Muscle layer of colon (tissue), 2 donors: ENCODE data around the gene ZNF513.

ENCODE experiments used
- H3K27ac ChIP-seq: one replicate; pipeline ENCODE4 v1.7.0; 2013; ENCODE audit warnings: low read depth, mild to moderate bottlenecking, low read length, moderate library complexity
- H3K27me3 ChIP-seq, 2 donors: one replicate each; pipeline ENCODE4 v1.7.0; 2013; ENCODE audit warnings: low read length in 2 of 2, mild to moderate bottlenecking in 2 of 2; ENCODE audit not compliant: insufficient read depth in 2 of 2, control insufficient read depth in 1 of 2
- H3K36me3 ChIP-seq: one replicate; pipeline ENCODE4 v1.7.0; 2013; ENCODE audit warnings: mild to moderate bottlenecking, low read length; ENCODE audit not compliant: insufficient read depth
- H3K4me1 ChIP-seq: one replicate; pipeline ENCODE4 v1.7.0; 2013; ENCODE audit warnings: mild to moderate bottlenecking, low read length; ENCODE audit not compliant: insufficient read depth
- H3K4me3 ChIP-seq, 2 donors: one replicate each; pipeline ENCODE4 v1.7.0; 2013; ENCODE audit warnings: low read length in 2 of 2, low read depth in 1 of 2, mild to moderate bottlenecking in 1 of 2, moderate library complexity in 1 of 2
- H3K9ac ChIP-seq: one replicate; pipeline ENCODE4 v1.7.0; 2013; ENCODE audit warnings: low read length
- H3K9me3 ChIP-seq: one replicate; pipeline ENCODE4 v1.7.0; 2013; ENCODE audit warnings: mild to moderate bottlenecking, low read length
- donor health status: abdominal sarcoma.
- donor health status: Adenocarcinoma of cecum.

ZNF513 gene

DNA sequence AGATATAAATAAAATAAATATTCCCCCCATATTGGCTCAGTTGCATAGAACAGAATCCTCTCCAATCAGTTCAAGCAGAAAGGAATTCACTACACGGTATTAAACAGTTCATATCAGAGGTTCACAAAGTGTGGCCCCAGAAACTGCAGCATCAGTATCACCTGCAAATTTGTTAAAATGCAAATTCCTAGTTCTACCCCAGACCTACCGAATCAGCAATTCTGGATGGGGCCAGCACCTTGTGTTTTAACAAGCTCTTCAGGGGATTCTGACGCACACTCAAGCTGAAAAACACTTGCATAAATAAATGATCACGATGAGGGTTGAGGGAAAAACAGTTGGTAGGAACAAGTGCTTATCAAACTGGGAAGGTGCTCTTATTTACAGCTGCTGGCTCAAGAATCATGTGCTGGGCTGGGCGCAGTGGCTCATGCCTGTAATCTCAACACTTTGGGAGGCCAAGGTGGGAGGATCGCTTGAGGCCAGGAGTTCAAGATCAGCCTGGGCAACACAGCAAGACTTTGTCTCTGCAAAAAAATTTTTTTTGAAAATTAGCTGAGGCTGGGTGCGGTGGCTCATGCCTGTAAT, 30.3 kb downstream of the ZNF513 start:
- no peaks in the 10 kb centered on the region for H3K27me3 ChIP-seq
- H3K4me1 ChIP-seq, result peaks cover 9% of the 10 kb centered on the region
- no peaks in the 10 kb centered on the region for H3K9me3 ChIP-seq
- no peak overlapping the region for H3K9ac ChIP-seq
- H3K36me3 ChIP-seq, result no peaks in the 10 kb centered on the region
- H3K4me3 ChIP-seq, result no peak overlapping the region
- H3K27ac ChIP-seq, result no peak overlapping the region

DNA sequence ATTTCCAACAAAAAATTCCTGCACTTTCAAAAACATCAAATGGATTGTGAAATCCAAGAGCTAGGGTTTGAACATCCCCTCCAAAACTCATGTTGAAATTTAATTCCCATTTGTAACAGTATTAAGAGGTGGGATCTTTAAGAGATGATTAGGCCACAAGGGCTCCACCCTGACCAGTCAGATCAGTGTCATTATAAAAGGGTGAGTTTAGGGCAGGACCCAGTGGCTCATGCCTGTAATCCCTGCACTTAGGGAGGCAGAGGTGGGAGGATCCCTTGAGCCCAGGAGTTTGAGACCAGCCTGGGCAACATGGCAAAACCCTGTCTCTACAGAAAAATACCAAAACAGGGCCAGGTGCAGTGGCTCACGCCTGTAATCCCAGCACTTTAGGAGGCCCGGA, 32.9 kb downstream of the ZNF513 start:
- Histone ChIP-seq H3K4me1 (no peaks in the 10 kb centered on the region), H3K4me3 (no peak overlapping the region), H3K9me3 (no peaks in the 10 kb centered on the region), H3K36me3 (peaks cover 7% of the 10 kb centered on the region), H3K27me3 (no peaks in the 10 kb centered on the region), H3K27ac (no peak overlapping the region), H3K9ac (no peak overlapping the region)

GRCh38 chr2:27336173-27336572, 44.4 kb downstream of the ZNF513 start:
- no peak overlapping the region for H3K9ac ChIP-seq
- no peak overlapping the region for H3K27ac ChIP-seq
- no peaks in the 10 kb centered on the region for H3K9me3 ChIP-seq
- no peak overlapping the region for H3K4me3 ChIP-seq
- H3K36me3 ChIP-seq, result peaks cover 63% of the 10 kb centered on the region
- no peaks in the 10 kb centered on the region for H3K4me1 ChIP-seq
- no peaks in the 10 kb centered on the region for H3K27me3 ChIP-seq

DNA sequence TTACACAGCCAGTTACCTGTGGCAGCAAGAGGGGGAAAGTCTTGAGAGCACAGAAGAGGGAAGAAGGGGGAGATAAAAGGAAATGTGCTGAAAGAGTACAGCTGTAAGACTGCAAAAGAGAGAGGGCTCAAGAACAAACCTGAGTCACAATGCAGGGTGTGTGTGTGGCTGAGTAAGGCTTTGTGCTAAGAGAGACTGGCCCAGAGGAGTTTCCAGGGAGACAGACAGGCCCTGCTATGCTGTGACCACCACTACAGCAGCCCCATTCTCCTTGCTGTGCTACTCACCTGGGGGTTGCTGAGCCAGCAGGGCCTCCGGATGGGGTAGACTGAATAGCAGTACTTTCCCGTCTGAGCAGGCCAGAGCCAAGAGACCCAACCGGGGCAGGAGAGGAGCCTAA, 45.2 kb downstream of the ZNF513 start:
- Histone ChIP-seq H3K27me3 (no peaks in the 10 kb centered on the region), H3K9me3 (no peaks in the 10 kb centered on the region), H3K4me3 (no peak overlapping the region), H3K9ac (no peak overlapping the region), H3K4me1 (no peaks in the 10 kb centered on the region), H3K27ac (no peak overlapping the region), H3K36me3 (peaks cover 57% of the 10 kb centered on the region)
